BE2C (cell line): ENCODE results near the gene MBD5.

Source experiments
- DNase-seq: peaks from one replicate; pipeline ENCODE4 v3.0.0-alpha.2; 2020
- H3K27me3 ChIP-seq: fragments of 250-450 bp; sonication (Bioruptor Pico); 2 replicates; pipeline ENCODE4 v1.5.1; 2020; ENCODE audit warnings: mild to moderate bottlenecking
- H3K36me3 ChIP-seq: fragments of 250-450 bp; sonication (Bioruptor Pico); 2 replicates; pipeline ENCODE4 v1.5.1; 2020; ENCODE audit warnings: mild to moderate bottlenecking
- H3K4me1 ChIP-seq: fragments of 250-450 bp; sonication (Bioruptor Pico); 2 replicates; pipeline ENCODE4 v1.5.1; 2020
- H3K4me3 ChIP-seq: 2 replicates; pipeline ENCODE4 v1.5.1; 2011; ENCODE audit warnings: low read depth, low read length
- H3K9me3 ChIP-seq: fragments of 250-450 bp; sonication (Bioruptor Pico); 2 replicates; pipeline ENCODE4 v1.5.1; 2020
- CTCF ChIP-seq: IDR thresholded peaks from 2 replicates; pipeline ENCODE4 v1.5.1; 2012; ENCODE audit warnings: mild to moderate bottlenecking, low read depth, low read length

The MBD5 gene

GRCh38 chr2:148065936-148066335 is 45.0 kb downstream of the MBD5 start:
- Histone ChIP-seq H3K9me3 (no peaks in the 10 kb centered on the region), H3K36me3 (no peaks in the 10 kb centered on the region), H3K4me3 (no peak overlapping the region), H3K4me1 (no peaks in the 10 kb centered on the region), H3K27me3 (no peaks in the 10 kb centered on the region)
- no peak for TF ChIP-seq CTCF
- DNase-seq: no peak

GRCh38 chr2:148067801-148068200 is 46.9 kb downstream of the MBD5 start:
- no peak for TF ChIP-seq CTCF
- Histone ChIP-seq H3K36me3 (no peaks in the 10 kb centered on the region), H3K4me1 (no peaks in the 10 kb centered on the region), H3K4me3 (no peak overlapping the region), H3K9me3 (no peaks in the 10 kb centered on the region), H3K27me3 (no peaks in the 10 kb centered on the region)
- peak; percentile 16 for DNase-seq

- Histone ChIP-seq H3K9me3 (no peaks in the 10 kb centered on the region), H3K27me3 (no peaks in the 10 kb centered on the region), H3K4me3 (no peak overlapping the region), H3K4me1 (no peaks in the 10 kb centered on the region), H3K36me3 (no peaks in the 10 kb centered on the region)
- no peak for TF ChIP-seq CTCF
- no peak for DNase-seq
These were observed 50.5 kb downstream of the MBD5 start for GRCh38 chr2:148071351-148071750.

- no peak overlapping the region for H3K4me3 ChIP-seq
- no peak for TF ChIP-seq CTCF
- H3K4me1 ChIP-seq: no peaks in the 10 kb centered on the region
- H3K36me3 ChIP-seq: no peaks in the 10 kb centered on the region
- H3K9me3 ChIP-seq: no peaks in the 10 kb centered on the region
- H3K27me3 ChIP-seq: no peaks in the 10 kb centered on the region
- no peak for DNase-seq
These were observed 75.1 kb downstream of the MBD5 start for GRCh38 chr2:148096012-148096411.

- TF ChIP-seq CTCF: no peak
- Histone ChIP-seq H3K9me3 (no peaks in the 10 kb centered on the region), H3K4me3 (no peak overlapping the region), H3K4me1 (no peaks in the 10 kb centered on the region), H3K36me3 (no peaks in the 10 kb centered on the region), H3K27me3 (no peaks in the 10 kb centered on the region)
- no peak for DNase-seq
These were observed 81.8 kb downstream of the MBD5 start for GRCh38 chr2:148102641-148103040.

- no peaks in the 10 kb centered on the region for H3K27me3 ChIP-seq
- DNase-seq: no peak
- no peaks in the 10 kb centered on the region for H3K9me3 ChIP-seq
- no peaks in the 10 kb centered on the region for H3K4me1 ChIP-seq
- H3K36me3 ChIP-seq: no peaks in the 10 kb centered on the region
- no peak overlapping the region for H3K4me3 ChIP-seq
- TF ChIP-seq CTCF: no peak
These were observed 83.1 kb downstream of the MBD5 start for GRCh38 chr2:148103946-148104345.
